A673 (cell line): ENCODE data around the gene EPHB4.

Experiments used
- EZH2 ChIP-seq: fragments of 200-600 bp; sonication (generic); IDR thresholded peaks from 2 replicates; pipeline ENCODE4 v1.6.1; 2017; ENCODE audit warnings: borderline replicate concordance, low read depth, mild to moderate bottlenecking, mixed read lengths, antibody characterized with exemption, low read length; ENCODE audit not compliant: poor library complexity, severe bottlenecking
- TF ChIP-seq, protein P1 (sequence below): fragments of 300-800, 200-600 bp; sonication (generic); conservative IDR thresholded peaks from 2 replicates; pipeline ENCODE4 v1.5.1; 2017; ENCODE audit warnings: low read depth, mild to moderate bottlenecking, antibody characterized with exemption, low read length, moderate library complexity, mixed read lengths

DNA sequence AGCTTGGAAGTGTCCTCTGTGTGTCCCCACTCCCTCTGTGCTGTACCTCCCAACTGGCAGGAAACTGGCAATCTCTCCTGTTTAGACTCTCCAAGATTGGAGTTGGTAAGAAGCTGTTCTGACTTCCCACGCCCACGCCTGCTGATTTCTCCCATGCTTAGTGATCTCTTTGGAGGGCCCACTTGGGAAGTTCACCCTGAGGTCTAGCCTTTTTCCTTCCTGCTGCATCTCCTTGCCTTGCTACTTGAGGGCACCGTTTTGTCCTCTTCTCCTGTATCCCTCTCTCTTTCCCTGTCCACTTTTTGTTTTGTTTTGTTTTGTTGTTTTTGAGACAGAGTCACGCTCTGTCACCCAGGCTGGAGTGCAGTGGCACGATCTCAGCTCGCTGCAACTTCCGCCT, 58.5 kb downstream of the EPHB4 start:
- TF ChIP-seq, protein P1, sequence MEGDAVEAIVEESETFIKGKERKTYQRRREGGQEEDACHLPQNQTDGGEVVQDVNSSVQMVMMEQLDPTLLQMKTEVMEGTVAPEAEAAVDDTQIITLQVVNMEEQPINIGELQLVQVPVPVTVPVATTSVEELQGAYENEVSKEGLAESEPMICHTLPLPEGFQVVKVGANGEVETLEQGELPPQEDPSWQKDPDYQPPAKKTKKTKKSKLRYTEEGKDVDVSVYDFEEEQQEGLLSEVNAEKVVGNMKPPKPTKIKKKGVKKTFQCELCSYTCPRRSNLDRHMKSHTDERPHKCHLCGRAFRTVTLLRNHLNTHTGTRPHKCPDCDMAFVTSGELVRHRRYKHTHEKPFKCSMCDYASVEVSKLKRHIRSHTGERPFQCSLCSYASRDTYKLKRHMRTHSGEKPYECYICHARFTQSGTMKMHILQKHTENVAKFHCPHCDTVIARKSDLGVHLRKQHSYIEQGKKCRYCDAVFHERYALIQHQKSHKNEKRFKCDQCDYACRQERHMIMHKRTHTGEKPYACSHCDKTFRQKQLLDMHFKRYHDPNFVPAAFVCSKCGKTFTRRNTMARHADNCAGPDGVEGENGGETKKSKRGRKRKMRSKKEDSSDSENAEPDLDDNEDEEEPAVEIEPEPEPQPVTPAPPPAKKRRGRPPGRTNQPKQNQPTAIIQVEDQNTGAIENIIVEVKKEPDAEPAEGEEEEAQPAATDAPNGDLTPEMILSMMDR: no peak
- TF ChIP-seq EZH2: no peak
